ENCODE data around the gene FAM237B.

Gene FAM237B

GRCh38 chr7:90290244-90291113 lies 30.6 kb downstream of the FAM237B start:
- no peak for DNase-seq

GRCh38 chr7:90288154-90288553 lies 33.0 kb downstream of the FAM237B start:
- no peak for DNase-seq

GRCh38 chr7:90276033-90276728 lies 44.9 kb downstream of the FAM237B start:
- DNase-seq, result no peak

GRCh38 chr7:90274161-90274560 lies 46.9 kb downstream of the FAM237B start:
- no peak for DNase-seq

GRCh38 chr7:90272242-90272641 lies 48.9 kb downstream of the FAM237B start:
- DNase-seq, result no peak

- DNase-seq, result no peak
Measured at GRCh38 chr7:90271753-90272152, 49.4 kb downstream of the FAM237B start.

GRCh38 chr7:90270431-90271178 lies 50.5 kb downstream of the FAM237B start:
- DNase-seq, result no peak

- DNase-seq, result no peak
Measured at GRCh38 chr7:90269163-90269562, 51.9 kb downstream of the FAM237B start.

- DNase-seq, result no peak
Measured at GRCh38 chr7:90267263-90267858, 53.7 kb downstream of the FAM237B start.

GRCh38 chr7:90266808-90267207 lies 54.3 kb downstream of the FAM237B start:
- DNase-seq, result no peak
